ENCODE measurements around the gene FLYWCH1. TPM values are rescaled to one million over a fixed set of nuclear protein-coding genes. Genes with fewer than 3 reads are reported as not detected.

Gene FLYWCH1
- total and polyA plus RNA-seq, 2 experiments from 2014 or later = 16.0 to 44.7 TPM

DNA sequence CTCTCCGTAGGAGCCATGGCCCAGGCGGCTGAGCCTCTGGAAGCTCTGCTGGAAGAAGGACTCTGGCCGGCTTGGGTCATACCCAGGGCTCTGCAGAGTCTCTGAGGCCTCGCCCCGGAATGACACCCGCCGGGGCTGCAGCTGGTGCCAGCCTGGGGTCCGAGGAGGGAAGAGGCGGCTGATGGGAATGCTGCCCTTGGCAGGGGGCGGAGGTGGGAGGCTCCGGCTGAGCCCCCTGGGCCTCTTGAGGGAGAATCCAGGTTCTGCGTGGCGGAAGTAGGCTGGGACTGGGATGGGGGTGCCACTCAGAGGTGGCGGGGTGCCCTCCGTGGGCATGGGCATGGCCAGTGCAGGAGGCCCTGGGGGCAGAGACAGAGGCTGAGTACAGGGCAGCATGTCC lies 64.9 kb downstream of the FLYWCH1 start:
- no peak overlapping the region for H3K27ac ChIP-seq
- H3K27me3 ChIP-seq (replicated peaks; ENCODE audit: insufficient read depth) = no peaks in the 10 kb centered on the region
- H3K4me2 ChIP-seq (ENCODE audit: unreplicated experiment) = no peak overlapping the region
- no peak overlapping the region for H3K4me3 ChIP-seq
- no peak overlapping the region for H2AFZ ChIP-seq
- TF ChIP-seq EZH2phosphoT487 (IDR thresholded peaks at IDR 0.05; ENCODE audit: insufficient read depth, low read depth) (no peak), EZH2 (IDR thresholded peaks at IDR 0.05; ENCODE audit: insufficient read depth, poor library complexity, severe bottlenecking) (no peak)
- no peak overlapping the region for H3K9ac ChIP-seq
- H3F3A ChIP-seq (ENCODE audit: insufficient read depth) = no peaks in the 10 kb centered on the region
- 97 to 99% methylated on average over 6 to 15 of the region's 15 CpGs for WGBS, 2 experiments (ENCODE audit: low coverage in 1 of 2, low lambda C conversion rate in 2 of 2, missing lambda C conversion rate in 2 of 2)
- H4K20me1 ChIP-seq (ENCODE audit: insufficient read depth) = no peaks in the 10 kb centered on the region
- H3K9me3 ChIP-seq (ENCODE audit: low read depth) = no peaks in the 10 kb centered on the region
- H3K4me1 ChIP-seq (ENCODE audit: insufficient read depth) = no peaks in the 10 kb centered on the region
- H3K9me2 ChIP-seq (ENCODE audit: insufficient read depth) = no peaks in the 10 kb centered on the region
- H3K36me3 ChIP-seq (ENCODE audit: low read depth) = no peaks in the 10 kb centered on the region
- no peaks in the 10 kb centered on the region for H3K79me2 ChIP-seq (ENCODE audit: insufficient read depth)
- in situ Hi-C loops (cut with MboI) = no loop called here
- no peak for DNase-seq

DNA sequence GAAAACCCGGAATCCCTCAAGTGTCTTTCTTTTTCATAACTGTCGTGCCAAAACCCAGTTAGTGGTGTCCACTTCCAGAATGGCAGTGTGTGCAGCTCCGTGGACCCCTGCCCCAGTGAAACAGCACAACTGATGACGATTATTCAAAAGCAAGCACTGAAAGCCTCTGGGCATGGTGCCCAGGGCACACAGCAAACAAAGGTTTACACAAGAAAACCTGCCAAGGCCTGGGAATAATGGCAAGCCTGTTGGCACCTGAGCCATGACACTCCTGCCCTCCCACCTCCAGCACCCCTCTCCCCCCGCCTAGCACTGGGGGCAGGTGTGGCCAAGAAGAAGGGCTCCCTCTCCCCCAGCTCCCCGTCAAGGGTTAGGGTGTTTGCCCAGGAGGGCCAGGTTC lies 65.7 kb downstream of the FLYWCH1 start:
- 76 to 79% methylated on average over 6 of the region's 6 CpGs for WGBS, 2 experiments (ENCODE audit: low coverage in 1 of 2, low lambda C conversion rate in 2 of 2, missing lambda C conversion rate in 2 of 2)
- Histone ChIP-seq H3K4me3 (no peak overlapping the region), H3K4me2 (ENCODE audit: unreplicated experiment) (no peak overlapping the region), H3K79me2 (ENCODE audit: insufficient read depth) (no peaks in the 10 kb centered on the region), H3K9me2 (ENCODE audit: insufficient read depth) (no peaks in the 10 kb centered on the region), H3K9ac (no peak overlapping the region), H4K20me1 (ENCODE audit: insufficient read depth) (no peaks in the 10 kb centered on the region), H3F3A (ENCODE audit: insufficient read depth) (no peaks in the 10 kb centered on the region), H3K27me3 (replicated peaks; ENCODE audit: insufficient read depth) (no peaks in the 10 kb centered on the region), H2AFZ (no peak overlapping the region), H3K9me3 (ENCODE audit: low read depth) (no peaks in the 10 kb centered on the region), H3K4me1 (ENCODE audit: insufficient read depth) (no peaks in the 10 kb centered on the region), H3K27ac (no peak overlapping the region), H3K36me3 (ENCODE audit: low read depth) (no peaks in the 10 kb centered on the region)
- in situ Hi-C loops (cut with MboI) = no loop called here
- TF ChIP-seq EZH2 (IDR thresholded peaks at IDR 0.05; ENCODE audit: insufficient read depth, poor library complexity, severe bottlenecking) (no peak), EZH2phosphoT487 (IDR thresholded peaks at IDR 0.05; ENCODE audit: insufficient read depth, low read depth) (no peak)
- no peak for DNase-seq

GRCh38 chr16:2979669-2980226 lies 68.0 kb downstream of the FLYWCH1 start:
- TF ChIP-seq EZH2 (IDR thresholded peaks at IDR 0.05; ENCODE audit: insufficient read depth, poor library complexity, severe bottlenecking) (no peak), EZH2phosphoT487 (IDR thresholded peaks at IDR 0.05; ENCODE audit: insufficient read depth, low read depth) (no peak)
- H3K36me3 ChIP-seq (ENCODE audit: low read depth) = no peaks in the 10 kb centered on the region
- H3K4me3 ChIP-seq = peak overlapping the region; percentile 82
- peak; percentile 50 for DNase-seq
- no peaks in the 10 kb centered on the region for H3K4me1 ChIP-seq (ENCODE audit: insufficient read depth)
- no peaks in the 10 kb centered on the region for H3K79me2 ChIP-seq (ENCODE audit: insufficient read depth)
- H3K9me2 ChIP-seq (ENCODE audit: insufficient read depth) = no peaks in the 10 kb centered on the region
- peak overlapping the region; percentile 97 for H3K9ac ChIP-seq
- in situ Hi-C loops (cut with MboI) = no loop called here
- H3K4me2 ChIP-seq (ENCODE audit: unreplicated experiment) = peak overlapping the region; percentile 87
- no peaks in the 10 kb centered on the region for H3K9me3 ChIP-seq (ENCODE audit: low read depth)
- H3F3A ChIP-seq (ENCODE audit: insufficient read depth) = no peaks in the 10 kb centered on the region
- WGBS, 2 experiments (ENCODE audit: low coverage in 1 of 2, low lambda C conversion rate in 2 of 2, missing lambda C conversion rate in 2 of 2) = 2 to 3% methylated on average over 24 to 43 of the region's 43 CpGs
- H4K20me1 ChIP-seq (ENCODE audit: insufficient read depth) = no peaks in the 10 kb centered on the region
- H3K27ac ChIP-seq = no peak overlapping the region
- H2AFZ ChIP-seq = peak overlapping the region; percentile 88
- H3K27me3 ChIP-seq (replicated peaks; ENCODE audit: insufficient read depth) = no peaks in the 10 kb centered on the region

DNA sequence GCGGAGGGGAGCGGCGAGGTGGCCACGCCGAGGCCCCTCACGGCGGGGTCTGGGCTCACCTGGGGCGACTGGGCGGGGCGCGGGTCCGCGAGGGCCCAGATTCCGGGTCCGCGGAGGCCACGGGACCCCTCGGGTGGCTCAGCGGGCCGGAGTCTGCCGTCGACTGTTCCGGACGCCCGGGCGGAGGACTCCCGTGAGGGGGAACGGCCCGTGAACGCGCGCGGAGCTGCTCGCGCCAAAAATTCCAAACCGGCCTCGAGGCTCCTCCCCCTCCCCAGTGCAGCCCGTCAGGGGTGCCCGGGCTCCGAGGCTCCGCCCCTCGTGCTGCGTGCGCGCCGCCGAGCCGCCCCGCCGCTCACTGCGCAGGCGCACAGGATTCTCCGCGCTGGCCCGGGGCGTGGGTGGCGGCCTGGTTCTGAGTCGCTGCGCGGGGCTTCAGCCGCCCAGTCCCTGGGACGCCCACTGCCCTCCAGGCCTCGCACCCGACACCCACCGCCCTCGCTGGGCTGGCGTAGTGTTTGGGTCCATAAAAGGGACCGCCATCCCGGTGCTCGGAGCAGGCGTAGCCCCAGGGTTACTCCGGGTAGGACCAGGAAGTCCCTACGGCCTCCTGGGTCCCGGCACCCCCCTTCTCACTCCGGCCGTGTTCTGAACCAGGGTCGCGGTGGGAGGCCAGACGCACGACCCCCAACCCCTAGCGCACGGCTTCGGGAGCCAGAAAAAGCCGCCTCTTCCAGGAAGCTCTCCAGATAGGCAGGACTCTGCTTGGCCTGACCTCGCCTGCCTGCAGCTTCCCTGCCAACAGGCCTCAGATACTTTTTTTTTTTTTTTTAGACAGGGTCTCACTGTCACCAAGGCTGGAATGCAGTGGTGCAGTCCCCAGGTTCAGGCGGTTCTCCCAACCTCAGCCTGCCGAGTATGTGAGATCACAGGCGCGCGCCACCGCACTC lies 68.8 kb downstream of the FLYWCH1 start, which contains the start of gene PKMYT1:
TSS of gene PKMYT1 (minus strand) at position 220 of the 950 bp plus-strand sequence. CDS start 789 bp downstream, outside the sequence.
- TF ChIP-seq EZH2phosphoT487 (IDR thresholded peaks at IDR 0.05; ENCODE audit: insufficient read depth, low read depth) = no peak
- TF ChIP-seq EZH2 (IDR thresholded peaks at IDR 0.05; ENCODE audit: insufficient read depth, poor library complexity, severe bottlenecking) = no peak
- WGBS, 2 experiments (ENCODE audit: low coverage in 1 of 2, low lambda C conversion rate in 2 of 2, missing lambda C conversion rate in 2 of 2) = 8 to 12% methylated on average over 49 to 72 of the region's 91 CpGs

More for the DNA sequence above, 68.8 kb downstream of the FLYWCH1 start, which contains the start of gene PKMYT1:
- Histone ChIP-seq H3K79me2 (ENCODE audit: insufficient read depth) (no peaks in the 10 kb centered on the region), H3K9me3 (ENCODE audit: low read depth) (no peaks in the 10 kb centered on the region), H3K4me2 (ENCODE audit: unreplicated experiment) (peak within 1 kb of the TSS; percentile 87), H2AFZ (peak within 1 kb of the TSS; percentile 88), H3K4me1 (ENCODE audit: insufficient read depth) (no peaks in the 10 kb centered on the region), H3K27me3 (replicated peaks; ENCODE audit: insufficient read depth) (no peaks in the 10 kb centered on the region), H3K9me2 (ENCODE audit: insufficient read depth) (no peaks in the 10 kb centered on the region), H3K4me3 (peak within 1 kb of the TSS; percentile 82), H3K36me3 (ENCODE audit: low read depth) (no peaks in the 10 kb centered on the region), H3K27ac (peak within 1 kb of the TSS; percentile 57), H3K9ac (peak within 1 kb of the TSS; percentile 97), H4K20me1 (ENCODE audit: insufficient read depth) (no peaks in the 10 kb centered on the region), H3F3A (ENCODE audit: insufficient read depth) (no peaks in the 10 kb centered on the region)
- DNase-seq = peak; percentile 97
- in situ Hi-C loops (cut with MboI) = no loop called here

Data from GM23248 (cell line).